D721Med (cell line): ENCODE measurements around the gene IRAK2.

Experiments
- DNase-seq: peaks from one replicate; pipeline ENCODE4 v3.0.0; 2011; ENCODE audit warnings: low spot score; ENCODE audit not compliant: insufficient read length
- FAIRE-seq: peaks from 2 replicates; lab custom pipeline; 2011; peaks lifted over from hg19 to GRCh38; lab: Jason Lieb, UNC
- CTCF ChIP-seq: IDR thresholded peaks from 2 replicates; pipeline ENCODE4 v1.5.1; 2012; ENCODE audit warnings: mild to moderate bottlenecking, control low read depth; ENCODE audit not compliant: insufficient read depth; ENCODE audit errors: missing control alignments

The IRAK2 gene

GRCh38 chr3:10215578-10216368, 51.1 kb downstream of the IRAK2 start:
- FAIRE-seq = no peak
- TF ChIP-seq CTCF = no peak
- DNase-seq = no peak

- TF ChIP-seq CTCF = no peak
- FAIRE-seq = no peak
- no peak for DNase-seq
Observed at GRCh38 chr3:10217359-10217758, 52.6 kb downstream of the IRAK2 start.

GRCh38 chr3:10219737-10220136, 55.0 kb downstream of the IRAK2 start:
- DNase-seq (no peak), FAIRE-seq (no peak)
- no peak for TF ChIP-seq CTCF

GRCh38 chr3:10223676-10224639, 59.2 kb downstream of the IRAK2 start:
- no peak for FAIRE-seq
- TF ChIP-seq CTCF = no peak
- DNase-seq = no peak

GRCh38 chr3:10224794-10225665, 60.3 kb downstream of the IRAK2 start:
- TF ChIP-seq CTCF = peak; percentile 75
- no peak for FAIRE-seq
- peak; percentile 51 for DNase-seq

GRCh38 chr3:10226293-10226692, 61.6 kb downstream of the IRAK2 start:
- no peak for FAIRE-seq
- TF ChIP-seq CTCF = no peak
- DNase-seq = no peak
